Stimulated activated CD8-positive, alpha-beta memory T cell treated with anti-CD3 and anti-CD28 coated beads, Interleukin-15, amount 100 ng/mL, for 24 hours (primary cell): Measurements from ENCODE around the gene PCBD1.
A peak's percentile ranks its signal among the peaks of the same experiment; 100 is the strongest.
"Not testable (repeated sequence)": the region's sequence is repeated elsewhere in the genome, so short reads cannot be mapped to it uniquely, and the experiment has no call there.

Source experiments
- DNase-seq: peaks from one replicate; pipeline ENCODE4 v3.0.0-alpha.2; 2020; ENCODE audit warnings: low read depth

The PCBD1 gene

DNA sequence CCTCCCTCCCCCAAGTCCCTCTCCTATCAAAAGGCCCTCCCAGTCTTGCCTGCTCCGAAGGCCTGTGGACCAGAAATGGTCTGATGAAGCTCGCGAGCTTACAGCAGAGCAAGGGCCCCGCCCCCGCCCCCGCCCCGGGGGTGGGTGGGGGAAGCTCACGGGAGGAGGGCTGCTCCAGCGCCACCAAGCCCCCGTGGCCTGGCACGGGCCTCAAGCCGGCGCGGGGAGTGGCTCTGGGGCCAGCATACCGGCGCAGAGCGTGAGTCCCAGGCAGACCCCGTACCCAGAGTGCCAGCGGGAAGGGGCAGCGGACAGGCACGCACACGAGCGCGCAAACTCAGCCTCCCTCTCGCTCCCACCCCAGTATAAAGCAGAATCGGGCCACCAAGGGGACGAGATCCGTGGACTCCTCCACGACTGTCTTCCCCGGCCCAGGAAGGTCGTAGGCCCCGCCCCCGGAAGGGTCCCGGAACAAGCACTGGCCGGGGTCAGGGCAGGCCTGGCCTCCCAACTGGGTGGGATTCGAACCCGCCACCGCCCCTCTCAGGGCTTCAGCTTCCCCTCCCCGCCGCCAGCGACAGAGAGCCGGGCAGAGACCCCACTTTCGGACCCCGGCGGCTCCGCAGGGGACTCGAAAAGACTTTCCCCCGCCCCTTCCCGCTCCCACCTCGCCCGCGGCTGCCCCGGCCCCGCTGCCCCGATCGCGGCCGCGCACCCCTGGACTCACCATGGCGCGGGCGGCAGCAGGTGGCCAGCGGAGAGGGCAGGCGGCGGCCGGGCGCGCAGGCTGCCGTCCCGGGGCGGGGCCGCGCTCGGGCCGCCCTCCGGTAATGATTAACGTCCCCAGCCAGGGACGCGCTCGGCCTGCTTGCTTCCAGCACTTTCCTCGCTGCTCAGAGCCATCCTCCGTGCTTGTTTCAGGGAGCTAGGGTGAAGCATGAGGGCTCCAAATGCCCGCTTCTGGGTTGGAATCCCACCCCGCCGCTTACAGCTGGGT, at the start of gene PCBD1:
TSS of gene PCBD1 (minus strand) at position 762 of the 997 bp plus-strand sequence. CDS start at position 730, 32 bp downstream.
- DNase-seq = no peak

DNA sequence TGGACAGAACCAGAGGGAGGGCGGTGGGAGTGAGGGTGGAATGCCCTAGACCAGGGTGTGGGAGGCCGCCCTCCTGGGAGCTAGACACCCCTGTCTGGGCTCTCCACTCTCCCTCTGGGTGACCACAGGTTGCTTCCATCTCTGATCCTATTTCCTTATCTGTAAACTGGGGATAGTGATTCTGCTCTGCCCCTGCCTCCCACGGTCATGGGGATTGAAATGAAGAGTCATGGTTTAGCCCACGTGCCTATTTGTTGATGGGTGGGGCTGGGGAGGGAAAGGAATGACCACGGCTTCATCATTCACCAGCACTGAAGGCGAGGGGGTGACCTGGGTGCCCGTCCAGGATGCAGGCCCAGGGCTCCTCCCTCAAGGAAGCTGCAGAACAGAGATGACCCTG, 49.3 kb upstream of the PCBD1 start:
- no peak for DNase-seq

DNA sequence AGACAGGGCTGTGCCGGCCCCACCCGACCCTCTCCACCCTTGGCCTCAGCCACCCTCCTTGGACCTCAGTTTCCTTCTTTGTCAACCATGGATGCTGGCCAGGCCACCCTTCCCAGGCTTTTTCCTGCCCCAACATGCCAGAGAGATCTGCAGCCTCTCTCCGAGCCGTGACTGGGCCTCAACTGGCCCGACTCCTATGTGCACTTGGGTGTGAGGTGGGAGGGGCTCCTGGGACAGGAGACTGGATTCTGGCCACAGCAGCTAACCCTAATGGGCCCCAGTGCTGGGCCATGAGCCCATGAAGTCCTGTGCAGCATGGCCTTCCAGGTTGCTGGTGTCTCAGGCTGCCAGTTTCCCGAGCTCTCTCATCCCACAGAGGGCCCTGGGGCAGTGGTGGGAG, 47.7 kb upstream of the PCBD1 start:
- no peak for DNase-seq

DNA sequence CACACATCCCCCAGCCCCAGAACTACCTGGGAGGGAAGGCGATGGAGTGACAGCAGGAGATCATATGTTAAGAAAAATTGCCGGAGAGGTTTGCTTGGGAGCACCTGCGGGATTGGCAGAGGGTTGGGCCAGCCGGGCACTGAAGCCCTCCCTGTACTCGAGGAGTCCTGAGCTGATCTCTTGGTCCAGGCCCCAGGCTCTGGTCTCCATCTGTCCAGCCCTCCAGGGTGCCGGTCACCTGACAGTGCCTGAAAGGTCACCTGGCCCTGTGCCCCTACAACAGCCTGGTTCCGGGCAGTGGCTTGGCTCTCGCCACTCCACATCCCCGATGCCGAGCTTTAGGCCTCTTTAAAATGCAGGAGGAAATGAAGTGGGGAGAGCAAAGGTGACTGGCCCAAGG, 47.3 kb upstream of the PCBD1 start:
- DNase-seq = no peak

DNA sequence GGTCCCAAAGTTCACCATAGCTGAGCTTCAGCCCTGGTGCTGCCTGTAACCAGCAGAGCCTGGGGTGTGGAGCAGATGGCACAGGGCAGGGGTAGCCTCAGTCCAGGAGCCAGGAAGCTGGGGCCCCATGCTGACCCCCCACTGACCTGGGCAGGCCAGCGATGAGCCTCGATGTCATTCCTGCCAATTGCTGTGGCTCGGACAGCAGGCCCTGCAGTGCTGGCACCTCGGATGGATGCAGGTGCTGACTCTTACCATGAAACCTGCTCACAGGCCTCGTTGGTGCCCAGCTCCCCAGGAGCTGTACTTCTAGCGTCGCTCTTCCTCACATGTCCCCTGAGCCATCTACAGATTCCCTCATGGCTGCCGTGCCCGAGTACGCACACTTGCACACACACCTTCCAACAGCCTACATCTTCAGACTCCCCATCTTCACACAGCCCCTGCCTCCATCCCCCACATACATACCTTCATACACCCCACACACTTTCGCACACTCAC, 46.8 kb upstream of the PCBD1 start:
- DNase-seq = no peak

DNA sequence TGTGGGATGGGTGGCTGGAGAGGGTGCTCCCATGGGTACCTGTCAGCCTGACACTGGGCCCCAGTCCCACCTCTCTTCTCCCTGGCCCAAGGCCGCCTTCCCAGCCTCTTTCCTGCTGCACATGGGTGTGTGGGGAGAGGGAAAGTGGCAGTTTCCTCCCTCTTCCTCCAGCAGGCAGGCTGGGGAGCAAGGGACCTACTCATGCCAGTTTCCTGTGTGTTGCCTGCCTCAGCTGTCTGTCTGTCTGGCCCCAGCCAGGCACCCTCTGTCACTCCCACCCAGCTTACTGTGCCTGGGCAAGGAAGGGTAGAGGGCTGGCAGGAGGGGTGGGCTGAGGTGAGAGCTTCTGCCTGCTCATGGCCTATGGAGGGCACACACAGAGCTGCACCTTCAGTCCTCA, 46.3 kb upstream of the PCBD1 start:
- DNase-seq = no peak

DNA sequence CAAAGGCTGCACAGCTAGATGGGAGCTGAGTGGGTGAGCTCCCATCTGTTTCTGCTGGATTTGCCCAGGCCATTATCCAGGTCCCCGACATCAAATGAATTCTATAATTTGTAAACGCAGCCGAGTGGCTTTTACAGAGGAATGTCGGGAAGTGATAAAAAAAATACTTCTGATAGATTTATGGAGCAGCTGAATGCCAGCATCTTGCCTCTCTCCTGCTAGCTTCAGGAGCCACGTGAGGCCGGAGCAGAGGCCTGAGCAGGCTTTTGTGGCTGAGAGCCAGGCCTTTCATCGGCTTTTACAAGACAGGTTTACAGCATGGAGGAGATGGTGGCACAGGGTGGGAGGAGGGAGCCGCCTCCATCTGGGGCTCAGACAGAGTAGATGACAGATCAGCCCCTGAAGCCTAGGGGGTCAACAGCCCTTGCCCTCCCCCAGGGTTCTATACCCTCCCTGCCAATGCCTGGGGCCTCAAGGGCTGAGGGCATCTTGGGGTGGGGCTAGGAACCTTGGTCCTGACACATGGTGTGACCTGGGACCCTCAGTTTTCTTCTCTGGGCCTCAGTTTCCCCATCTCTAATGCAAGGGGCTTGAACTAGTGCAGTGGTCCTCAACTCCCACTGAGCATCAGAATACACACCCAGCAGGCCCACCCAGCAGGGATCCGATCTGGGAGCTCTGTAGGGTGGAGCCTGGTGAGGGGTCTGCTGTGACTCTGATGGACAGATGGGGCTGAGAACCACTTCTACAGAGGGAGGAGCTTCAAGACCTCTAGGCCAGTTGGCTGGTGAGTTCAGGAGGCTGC, 44.2 kb upstream of the PCBD1 start:
- no peak for DNase-seq

DNA sequence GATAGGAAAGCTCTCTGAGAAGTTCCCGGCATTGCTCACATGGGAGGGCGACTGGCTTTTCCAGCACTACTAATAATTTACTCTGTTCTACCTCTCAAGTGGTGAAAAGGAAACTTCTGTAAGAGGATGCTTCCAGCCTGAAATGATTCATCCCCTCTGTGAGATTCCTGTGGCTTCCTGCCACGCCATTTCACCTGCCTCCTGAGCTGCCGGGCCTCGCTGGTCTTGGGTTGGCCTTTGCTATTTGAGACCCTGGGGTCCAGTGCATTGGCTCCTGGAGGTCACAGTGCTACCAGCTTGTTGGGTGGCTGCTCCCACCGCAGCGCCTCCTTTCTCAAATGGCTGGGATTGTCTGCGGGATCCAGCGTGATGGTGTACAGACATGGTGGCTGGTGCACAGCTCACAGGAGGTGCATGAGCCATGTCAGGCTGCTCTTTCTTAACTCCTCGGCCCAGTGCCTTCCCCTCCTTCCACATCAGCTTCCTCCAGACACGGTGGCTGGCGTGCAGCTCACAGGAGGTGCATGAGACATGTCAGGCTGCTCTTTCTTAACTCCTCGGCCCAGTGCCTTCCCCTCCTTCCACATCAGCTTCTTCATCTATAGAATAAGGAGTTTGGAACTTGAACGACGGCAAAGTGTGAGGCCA, 42.9 kb upstream of the PCBD1 start:
- DNase-seq = no peak

DNA sequence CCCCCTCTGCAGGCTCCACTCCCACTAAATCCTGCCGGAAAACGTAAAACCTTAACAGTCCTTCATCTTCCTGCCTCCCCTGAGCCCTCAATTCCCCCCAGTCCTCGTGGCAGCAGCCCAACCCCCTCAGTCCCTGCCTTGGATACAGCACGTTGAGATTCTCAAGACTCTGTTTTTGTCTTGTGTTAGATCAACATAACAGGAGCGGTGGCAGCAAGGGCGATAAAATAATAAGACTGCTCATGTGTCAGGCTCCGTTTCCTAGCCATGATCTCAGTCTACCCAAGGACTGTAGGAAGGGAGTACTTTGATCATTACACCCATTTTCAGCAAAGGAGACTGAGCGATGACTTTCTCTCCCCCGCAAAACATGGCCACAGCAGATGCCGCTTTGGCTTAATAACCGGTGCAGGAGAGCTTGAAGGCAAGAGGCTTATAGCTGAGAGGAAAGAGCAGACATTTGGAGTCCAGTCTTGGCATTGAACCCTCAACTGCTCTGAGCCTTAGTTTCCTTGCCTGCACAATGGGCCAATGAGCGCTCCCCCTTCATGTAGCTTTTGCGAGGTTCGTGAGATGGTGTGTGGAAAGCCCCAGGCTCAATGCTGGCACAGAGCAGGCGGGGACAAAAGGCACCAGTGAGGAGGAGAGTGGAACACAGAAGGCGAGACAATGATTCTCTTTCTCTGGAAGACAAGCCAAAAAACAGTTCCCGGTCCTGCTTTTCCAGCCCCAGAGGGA, 42.1 kb upstream of the PCBD1 start:
- DNase-seq = no peak

DNA sequence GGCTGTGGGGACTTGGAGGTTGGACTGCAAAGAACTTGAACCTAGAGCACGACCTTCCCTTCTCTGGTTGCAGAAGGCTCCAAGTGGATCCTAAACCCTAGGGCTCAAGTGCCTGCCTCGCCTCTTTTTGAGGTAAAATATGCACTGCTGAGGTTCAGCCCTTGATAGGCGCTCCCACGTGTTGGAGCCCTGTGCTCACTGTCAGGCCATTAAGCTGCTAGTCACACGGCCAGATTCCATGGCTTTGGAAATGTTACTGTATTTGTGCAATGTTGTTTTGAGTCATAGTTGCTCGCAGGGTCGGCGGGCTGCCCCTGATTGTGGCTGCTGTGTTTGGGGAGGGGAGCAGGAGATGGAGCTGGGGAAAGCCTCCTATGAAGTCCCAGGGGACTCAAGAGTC, 39.8 kb upstream of the PCBD1 start:
- no peak for DNase-seq

DNA sequence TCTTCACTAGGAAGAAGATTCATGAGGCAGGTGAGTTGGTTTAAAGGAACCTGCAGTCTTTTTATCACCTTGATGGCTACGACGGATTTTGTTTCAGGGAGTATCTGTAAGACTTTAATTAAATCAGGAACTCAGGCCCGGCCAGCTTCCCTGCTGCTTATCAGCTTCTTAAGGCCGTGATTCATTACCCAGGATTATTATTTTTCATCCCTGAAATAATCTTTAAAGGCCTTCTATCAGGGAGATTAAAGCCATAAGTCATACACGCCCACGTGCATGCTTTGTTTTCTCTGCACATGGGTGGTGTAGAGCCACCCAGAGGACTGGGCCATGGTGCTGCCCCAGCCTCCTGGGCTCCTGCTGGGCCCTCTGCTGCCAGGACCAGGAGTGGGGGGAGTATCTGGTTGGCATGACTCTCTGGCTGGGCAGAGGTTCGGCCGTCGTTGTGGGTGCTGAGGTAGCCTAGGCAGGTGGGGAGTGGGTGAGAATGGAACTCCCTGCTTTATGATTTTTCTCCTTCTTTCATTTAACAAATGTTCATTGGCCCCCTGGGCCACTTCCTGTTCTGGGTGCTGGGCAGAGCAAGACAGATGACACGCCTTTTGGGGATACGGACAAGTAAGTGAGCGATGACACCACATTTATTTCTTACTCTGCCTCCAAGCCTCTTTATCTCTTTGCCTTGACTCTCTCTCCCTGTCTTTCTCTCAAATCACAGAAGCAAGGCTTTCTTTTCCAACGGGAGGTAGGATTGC, 39.0 kb upstream of the PCBD1 start:
- DNase-seq = no peak

DNA sequence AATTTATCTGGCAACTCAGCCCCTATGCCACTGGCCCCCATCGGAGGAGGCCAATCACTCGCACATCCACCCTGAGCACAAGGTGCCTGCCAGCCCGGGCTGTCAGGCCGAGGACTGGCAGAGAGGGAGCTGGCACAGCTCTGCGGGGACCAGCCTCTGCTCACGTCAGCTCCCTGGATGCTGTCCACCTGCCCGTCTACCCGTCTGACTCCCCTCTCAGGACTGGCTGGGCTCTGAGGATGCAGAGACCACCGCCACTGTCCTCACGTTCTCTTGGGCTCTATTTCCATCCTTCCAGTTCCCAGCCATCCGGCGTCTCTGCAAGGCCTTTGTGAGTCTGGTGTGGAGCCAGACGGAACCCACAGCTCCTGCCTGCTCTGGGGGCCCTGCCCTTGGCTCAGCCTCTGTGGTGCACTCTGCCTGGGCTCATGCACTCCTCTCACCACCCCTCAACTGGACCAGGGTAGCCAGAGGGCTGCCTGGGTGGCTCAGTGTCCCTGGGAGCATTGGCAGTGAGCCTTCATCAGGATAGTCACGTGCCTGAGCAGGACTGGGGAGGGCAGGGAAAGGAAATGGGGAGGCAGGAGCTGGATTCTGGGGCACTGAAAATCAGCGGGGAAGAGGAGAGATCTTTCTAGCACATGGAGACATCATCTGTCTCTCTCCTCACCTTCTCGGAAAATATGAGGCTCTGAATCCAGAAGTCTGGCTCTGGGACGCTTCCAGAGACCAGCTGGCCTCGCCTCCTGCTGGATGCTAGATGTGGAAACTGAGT, 38.0 kb upstream of the PCBD1 start:
- no peak for DNase-seq

DNA sequence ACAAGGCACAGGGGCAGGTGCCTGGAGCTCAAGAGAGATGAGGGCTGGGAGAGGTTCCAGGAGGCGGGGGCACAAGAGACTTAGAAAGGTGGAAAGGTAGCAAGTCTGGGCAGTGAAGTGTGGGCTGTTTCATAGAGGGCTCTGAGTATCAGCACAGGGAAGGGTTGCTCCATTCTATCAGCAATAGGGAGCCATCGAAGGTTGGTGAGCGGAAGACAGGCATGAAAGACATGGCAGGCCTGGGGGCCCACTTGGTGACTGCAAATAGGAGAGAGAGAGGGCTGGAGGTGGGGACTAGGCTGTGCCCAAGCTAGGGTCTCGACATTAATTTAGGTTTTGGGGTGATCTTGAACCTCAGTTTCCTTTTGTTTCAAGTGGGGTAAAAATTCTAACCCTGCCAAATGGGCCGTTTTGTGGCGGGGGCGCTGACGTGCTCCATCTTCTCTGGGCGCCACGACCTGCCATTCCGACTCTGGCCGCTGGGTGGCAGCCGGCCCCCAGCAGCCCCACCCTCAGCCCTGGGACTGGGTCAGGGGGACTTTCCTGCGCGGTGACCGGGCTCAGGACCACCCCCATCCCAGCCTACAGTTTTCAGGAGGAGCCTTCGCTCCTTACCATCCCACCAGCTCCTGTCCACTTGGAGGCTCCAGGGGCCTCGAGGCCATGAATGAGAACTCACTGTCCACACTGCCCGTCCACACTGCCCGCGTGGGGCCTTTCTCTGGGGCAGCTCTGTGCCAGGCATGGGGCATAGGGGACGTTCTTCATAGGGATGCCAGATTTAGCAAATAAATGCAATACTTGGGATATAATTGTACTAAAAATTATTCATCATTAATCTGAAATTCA, 37.2 kb upstream of the PCBD1 start:
- peak; percentile 50 for DNase-seq

DNA sequence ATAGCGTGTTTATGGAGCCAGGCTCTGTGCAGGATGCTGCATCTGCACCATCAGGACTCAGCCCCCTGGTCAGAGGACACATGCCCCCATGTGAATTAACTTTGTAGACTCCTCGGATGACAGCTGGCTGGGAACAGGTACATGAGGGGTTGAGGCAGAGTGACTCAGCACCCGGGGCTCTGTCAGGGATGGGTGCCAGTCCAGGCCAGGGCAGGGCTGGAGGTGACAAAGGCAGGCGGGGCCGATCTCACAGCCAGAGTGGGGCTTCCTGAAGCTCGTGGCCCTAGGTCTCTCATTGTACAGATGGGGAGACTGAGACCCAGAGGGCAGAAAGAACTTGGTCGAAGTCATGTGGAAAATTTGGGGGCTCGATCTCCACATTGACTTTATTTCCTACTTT, 35.3 kb upstream of the PCBD1 start:
- DNase-seq = no peak

DNA sequence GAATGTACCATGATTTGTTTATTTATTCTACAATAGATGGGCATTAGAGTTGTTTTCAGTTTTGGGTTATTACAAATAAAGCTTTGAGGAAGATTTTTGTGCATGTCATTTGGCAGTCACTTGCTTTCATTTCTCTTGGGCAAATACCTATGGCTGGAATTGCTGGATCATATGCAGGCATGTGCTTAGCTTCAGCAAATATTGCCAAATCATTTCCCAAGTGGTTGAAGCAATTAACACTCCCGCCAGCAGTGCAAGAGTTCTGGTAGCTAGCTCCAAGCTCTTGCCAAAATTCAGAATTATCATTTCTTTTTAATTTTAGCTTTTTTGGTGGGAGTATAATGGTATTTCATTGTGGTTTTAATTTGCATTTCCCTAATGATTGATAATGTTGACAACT, 32.9 kb upstream of the PCBD1 start:
- DNase-seq = no peak

DNA sequence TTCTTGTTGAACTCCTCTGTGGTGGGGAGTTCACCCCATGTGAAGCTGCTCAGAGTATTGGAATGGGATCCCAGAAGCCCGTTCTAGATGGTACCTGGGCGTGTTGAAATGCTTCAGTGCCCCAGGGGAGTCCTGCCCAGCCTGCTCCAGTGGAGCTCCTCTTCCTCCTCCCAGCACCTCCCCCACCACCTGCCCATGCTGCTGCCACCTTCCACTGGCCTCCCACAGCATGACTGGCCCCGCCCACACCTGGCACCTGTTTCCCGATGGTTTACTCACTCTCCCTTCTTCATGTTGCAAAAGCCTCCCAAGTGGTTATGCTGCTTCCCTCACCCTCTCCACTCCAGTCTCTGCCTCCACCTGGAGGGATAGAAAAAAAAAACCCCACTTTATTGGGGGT, 32.2 kb upstream of the PCBD1 start:
- no peak for DNase-seq

DNA sequence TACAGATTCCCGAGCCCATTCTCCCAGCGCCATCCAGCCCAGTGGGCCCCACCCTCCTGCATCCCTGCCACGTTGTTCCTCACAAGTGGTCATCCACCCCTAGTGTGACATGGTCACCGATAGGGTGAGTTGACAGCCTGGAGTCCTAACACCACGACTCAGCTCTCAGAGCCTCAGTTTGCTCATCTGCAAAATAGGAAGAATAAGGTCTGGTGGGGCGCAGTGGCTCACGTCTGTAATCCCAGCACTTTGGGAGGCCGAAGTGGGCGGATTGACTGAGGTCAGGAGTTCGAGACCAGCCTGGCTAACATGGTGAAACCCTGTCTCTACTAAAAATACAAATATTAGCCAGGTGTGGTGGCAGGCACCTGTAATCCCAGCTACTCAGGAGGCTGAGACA, 31.5 kb upstream of the PCBD1 start:
- not testable (repeated sequence) for DNase-seq

DNA sequence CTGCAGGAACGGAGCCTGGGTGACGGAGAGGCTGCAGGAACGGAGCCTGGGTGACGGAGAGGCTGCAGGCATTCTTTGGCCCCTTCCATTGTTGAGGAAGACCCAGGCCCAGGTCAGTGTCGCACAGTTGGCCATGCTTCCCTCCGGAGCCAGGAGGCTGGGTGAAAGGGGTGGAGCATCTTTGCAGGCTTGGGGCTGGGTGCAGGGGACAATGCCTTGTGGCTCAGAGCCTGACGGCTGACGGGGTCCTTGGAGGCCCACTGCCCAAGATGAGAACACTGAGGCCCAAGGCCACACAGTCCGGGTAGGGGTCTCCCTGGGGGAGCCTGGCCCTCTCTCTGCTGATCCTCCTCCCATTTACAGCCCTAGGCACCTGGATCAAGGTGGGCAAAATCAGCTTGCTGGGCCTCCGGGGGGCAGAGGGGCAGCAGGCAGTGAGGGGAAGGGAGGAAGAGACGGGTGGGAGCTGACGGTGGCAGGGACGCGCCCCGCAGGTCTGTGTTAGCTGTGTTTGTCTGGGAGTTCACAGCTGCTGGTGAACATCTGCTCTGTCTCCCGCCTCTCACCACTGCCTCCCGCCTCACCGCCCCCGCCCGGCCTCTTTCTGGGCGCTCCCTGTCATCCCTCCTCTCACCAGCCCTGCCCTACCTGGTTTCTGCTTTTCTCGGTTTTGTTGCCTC, 30.6 kb upstream of the PCBD1 start:
- no peak for DNase-seq

DNA sequence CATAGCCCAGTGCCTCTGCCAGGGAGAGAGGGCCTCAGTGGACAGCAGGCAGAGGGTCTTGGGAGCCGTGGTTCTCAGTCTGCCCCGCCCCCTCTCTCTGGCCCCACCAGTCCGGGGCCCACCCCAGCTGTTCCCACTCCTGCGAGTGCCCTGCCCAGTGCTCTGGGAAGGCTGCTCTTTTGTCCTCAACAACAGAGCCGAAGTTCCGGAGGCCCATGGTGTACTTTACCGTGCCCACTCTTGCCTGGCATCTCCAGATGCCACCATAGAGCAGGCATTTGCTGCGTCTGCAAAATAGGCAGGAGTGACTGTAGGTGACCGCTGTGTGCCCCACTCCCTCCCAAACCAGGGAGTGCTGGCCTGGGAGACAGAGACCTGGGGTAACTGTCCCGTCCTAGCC, 29.3 kb upstream of the PCBD1 start:
- no peak for DNase-seq
